ENCODE results near the gene SLC12A7.

GRCh38 chr5:1094670-1095190 is 17.1 kb downstream of the SLC12A7 start:
- TF ChIP-seq CTCF (IDR thresholded peaks at IDR 0.05; ENCODE audit: insufficient read depth, low read depth, low read length) (no peak), EZH2 (IDR thresholded peaks at IDR 0.05; ENCODE audit: insufficient read depth, low read length) (no peak)

All from astrocyte (in vitro differentiated cells and primary cell).